ENCODE results near the gene UBE2C.
A peak's percentile ranks its signal among the peaks of the same experiment; 100 is the strongest.

The UBE2C gene

DNA sequence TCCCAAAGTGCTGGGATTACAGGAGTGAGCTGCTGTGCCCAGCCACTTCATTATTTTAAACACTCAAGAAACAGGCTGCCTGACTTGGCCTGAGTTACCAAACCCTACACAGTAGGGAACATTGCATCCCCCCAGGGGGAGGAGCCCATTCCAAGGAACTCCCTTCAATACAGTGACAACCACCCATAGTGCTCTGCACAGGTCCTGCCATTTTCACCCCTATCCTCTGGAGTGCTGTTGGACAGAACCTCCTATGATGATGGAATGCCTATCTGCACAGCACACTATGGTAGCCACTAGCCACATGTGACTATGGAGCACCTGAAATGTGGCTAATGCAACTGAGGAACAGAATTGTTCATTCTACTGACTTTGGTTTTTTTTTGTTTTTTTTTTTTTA, 33.0 kb downstream of the UBE2C start:
- TF ChIP-seq, protein P1, sequence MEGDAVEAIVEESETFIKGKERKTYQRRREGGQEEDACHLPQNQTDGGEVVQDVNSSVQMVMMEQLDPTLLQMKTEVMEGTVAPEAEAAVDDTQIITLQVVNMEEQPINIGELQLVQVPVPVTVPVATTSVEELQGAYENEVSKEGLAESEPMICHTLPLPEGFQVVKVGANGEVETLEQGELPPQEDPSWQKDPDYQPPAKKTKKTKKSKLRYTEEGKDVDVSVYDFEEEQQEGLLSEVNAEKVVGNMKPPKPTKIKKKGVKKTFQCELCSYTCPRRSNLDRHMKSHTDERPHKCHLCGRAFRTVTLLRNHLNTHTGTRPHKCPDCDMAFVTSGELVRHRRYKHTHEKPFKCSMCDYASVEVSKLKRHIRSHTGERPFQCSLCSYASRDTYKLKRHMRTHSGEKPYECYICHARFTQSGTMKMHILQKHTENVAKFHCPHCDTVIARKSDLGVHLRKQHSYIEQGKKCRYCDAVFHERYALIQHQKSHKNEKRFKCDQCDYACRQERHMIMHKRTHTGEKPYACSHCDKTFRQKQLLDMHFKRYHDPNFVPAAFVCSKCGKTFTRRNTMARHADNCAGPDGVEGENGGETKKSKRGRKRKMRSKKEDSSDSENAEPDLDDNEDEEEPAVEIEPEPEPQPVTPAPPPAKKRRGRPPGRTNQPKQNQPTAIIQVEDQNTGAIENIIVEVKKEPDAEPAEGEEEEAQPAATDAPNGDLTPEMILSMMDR (conservative IDR thresholded peaks at IDR 0.05) = no peak
- TF ChIP-seq ZFX (IDR thresholded peaks at IDR 0.05) = no peak
- H3K27ac ChIP-seq = no peak overlapping the region

DNA sequence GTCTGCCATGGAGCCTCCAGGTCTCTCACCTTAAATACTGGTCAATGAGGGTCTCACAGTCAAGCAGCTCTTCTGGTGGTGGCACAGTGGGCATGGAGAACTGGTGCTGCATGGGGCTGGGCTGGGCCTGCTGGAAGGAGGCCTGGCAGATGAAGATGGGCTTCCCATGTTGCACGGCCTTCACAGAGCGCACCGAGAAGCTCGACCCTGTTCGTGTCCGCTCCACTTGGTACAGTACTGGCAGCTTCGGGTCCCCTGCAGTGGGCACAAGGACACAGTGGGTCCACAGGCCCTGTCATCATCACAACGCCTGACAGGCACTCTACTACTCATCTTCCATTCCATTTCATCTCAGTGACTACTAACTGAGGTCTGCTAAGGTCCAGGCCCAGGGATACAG, 36.0 kb downstream of the UBE2C start:
- TF ChIP-seq, protein P1 (conservative IDR thresholded peaks at IDR 0.05) = no peak
- TF ChIP-seq ZFX (IDR thresholded peaks at IDR 0.05) = no peak
- no peak overlapping the region; the same call in 1 of the 2 replicates for H3K27ac ChIP-seq

DNA sequence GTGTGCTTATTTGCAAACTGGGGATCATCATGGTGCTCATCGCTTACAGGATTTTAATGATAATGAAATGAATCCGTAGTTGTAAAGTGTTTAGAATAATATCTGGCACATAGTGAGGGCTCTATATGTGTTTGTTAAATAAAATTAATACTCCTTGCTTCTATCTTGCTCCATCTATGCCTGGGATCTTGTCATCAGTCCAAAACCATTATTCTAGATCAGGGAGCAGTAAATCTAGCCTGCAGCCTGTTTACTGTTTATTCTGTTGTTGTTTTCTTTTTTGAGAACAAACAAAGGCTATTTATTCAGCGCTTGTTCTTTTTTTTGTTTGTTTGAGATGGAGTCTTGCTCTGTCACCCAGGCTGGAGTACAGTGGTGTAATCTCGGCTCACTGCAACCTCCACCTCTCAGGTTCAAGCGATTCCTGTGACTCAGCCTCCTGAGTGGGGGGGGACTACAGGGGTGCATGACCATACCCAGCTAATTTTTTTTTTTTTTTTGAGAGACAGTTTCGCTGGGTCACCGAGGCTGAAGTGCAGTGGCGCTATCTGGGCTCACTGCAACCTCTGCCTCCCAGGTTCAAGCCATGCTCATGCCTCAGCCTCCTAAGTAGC, 36.6 kb downstream of the UBE2C start:
- peak overlapping the region; percentile 24; the same call in 1 of the 2 replicates for H3K27ac ChIP-seq
- no peak for TF ChIP-seq ZFX (IDR thresholded peaks at IDR 0.05)
- TF ChIP-seq, protein P1 (conservative IDR thresholded peaks at IDR 0.05) = no peak

DNA sequence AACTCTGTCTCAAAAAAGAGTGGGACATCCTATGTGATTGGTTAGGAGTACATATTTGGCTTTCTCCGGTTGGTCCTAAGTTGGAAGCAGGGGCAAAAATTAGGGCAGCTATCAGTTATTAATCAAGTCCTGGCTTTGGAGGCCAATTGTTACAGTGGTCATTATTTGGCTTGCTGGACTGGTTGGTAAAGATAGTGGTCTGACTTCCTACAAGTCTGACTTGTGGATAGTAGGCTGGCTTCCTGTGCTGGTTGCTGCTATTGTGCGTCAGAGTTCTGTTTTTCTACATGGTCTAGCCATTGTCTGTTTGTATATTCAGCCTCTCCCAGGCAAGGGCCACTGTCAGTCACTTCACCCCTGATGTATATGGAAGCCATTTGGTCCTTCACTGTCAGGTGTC, 37.8 kb downstream of the UBE2C start:
- H3K27ac ChIP-seq = no peak overlapping the region; the same call in 1 of the 2 replicates
- TF ChIP-seq, protein P1 (conservative IDR thresholded peaks at IDR 0.05) = no peak
- TF ChIP-seq ZFX (IDR thresholded peaks at IDR 0.05) = no peak

DNA sequence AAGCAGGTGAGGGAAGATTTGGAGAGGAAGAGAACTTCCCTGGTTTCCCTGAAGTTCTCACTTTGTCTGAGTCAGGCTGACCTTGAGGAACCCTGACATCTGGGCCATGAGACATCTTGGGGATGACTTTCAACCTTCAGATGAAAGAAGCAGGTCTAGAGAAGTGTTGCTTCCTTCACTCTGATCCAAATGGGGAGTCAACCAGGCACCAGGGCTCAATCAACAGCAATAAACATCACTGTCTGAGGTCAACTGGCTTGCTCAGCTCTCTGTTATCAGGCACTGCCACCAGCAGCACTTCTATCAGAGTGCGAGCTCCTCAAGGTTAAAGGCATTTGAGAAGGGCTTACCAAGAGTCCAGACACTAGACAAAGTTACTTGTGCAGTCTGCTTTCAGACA, 38.5 kb downstream of the UBE2C start:
- no peak for TF ChIP-seq ZFX (IDR thresholded peaks at IDR 0.05)
- TF ChIP-seq, protein P1 (conservative IDR thresholded peaks at IDR 0.05) = no peak
- H3K27ac ChIP-seq = no peak overlapping the region

DNA sequence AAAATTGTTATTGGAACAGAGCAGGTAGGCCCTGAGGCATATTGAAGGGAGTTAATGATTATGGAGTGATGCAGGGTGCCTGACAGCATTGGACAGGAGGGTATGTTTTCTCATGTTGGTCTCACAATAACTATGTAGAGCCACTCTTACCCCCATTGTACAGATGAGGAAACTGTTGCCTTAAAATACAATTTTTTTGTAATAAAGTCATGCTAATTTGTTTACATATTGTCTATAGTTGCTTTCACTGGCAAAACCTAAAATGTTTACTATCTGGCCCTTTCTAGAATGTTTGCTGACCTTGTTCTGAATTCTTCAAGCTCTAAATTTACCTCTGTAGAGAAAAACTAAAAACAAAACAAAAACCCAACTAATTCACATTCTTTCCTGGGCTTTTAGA, 39.1 kb downstream of the UBE2C start:
- no peak for TF ChIP-seq ZFX (IDR thresholded peaks at IDR 0.05)
- TF ChIP-seq, protein P1 (conservative IDR thresholded peaks at IDR 0.05) = no peak
- H3K27ac ChIP-seq = no peak overlapping the region

DNA sequence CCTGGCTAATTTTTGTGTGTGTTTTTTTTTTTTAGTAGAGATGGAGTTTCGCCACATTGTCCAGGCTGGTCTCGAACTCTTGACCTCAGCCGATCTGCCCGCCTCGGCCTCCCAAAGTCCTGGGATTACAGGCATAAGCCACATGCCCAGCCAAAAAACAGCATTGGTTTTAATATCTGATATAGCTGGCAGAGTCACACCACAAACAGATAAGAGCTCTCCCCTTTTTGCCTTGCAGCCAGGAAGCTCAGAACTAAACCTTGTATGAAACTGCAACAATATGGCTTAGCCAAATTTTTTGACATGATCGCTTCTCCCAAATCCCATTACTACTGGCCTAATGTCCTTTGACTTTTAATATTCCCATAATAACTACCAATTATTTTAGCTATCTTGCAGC, 39.9 kb downstream of the UBE2C start:
- H3K27ac ChIP-seq = no peak overlapping the region
- TF ChIP-seq ZFX (IDR thresholded peaks at IDR 0.05) = no peak
- TF ChIP-seq, protein P1 (conservative IDR thresholded peaks at IDR 0.05) = no peak
